Measurements from ENCODE around the gene RCSD1. TPM values are rescaled to one million over a fixed set of nuclear protein-coding genes. Genes with fewer than 3 reads are reported as not detected.
A peak's percentile ranks its signal among the peaks of the same experiment; 100 is the strongest.

Gene RCSD1
- total and polyA plus RNA-seq, 10 of the 15 experiments (the other 5 are each of a cell fraction or from before 2014, with no cell fraction given) = 11.4 to 78.3 (median 71.6) TPM

DNA sequence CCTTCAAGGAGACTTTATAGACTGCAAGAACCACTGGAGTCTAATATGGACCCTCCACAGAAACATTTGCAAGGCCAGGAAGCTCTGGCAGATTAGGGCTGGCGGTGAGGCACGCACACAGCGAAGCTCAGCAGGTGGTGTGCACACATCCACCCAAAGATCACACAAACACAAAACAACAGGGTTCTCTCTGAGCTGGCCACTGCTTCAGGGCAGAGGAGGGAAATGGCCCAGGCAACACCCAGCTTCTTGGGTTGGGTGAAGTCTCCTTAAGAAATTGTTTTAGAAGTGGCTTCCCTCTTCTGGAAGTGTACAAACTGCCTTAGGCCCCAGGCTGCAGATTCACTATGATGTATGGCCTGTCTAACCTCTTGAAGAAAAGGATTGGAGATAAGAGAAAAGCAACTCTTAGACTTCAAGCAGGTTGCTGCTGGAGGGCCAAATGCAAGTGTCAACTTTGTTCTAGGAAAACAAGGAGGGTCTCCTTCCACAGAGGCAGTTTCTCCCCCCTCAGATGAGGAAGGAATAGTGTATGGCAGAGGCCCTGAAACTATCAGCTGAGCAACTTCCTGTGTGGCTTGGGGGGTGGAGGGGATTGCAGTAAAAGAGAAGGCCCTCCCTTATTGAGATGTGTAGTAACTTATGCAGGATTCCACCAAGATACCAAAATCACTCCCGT lies 2.0 kb downstream of the RCSD1 start:
- Histone ChIP-seq H3K9ac (ENCODE audit: control insufficient read depth, insufficient read depth, low read length) (peak overlapping the region; percentile 92), H3K27ac (ENCODE audit: control insufficient read depth, insufficient read depth) (peak overlapping the region; percentile 94), H4K20me1 (ENCODE audit: control insufficient read depth, insufficient read depth) (no peaks in the 10 kb centered on the region), H3K9me3 (replicated peaks; ENCODE audit: control insufficient read depth, insufficient read depth, low read length) (no peaks in the 10 kb centered on the region), H2AFZ (ENCODE audit: control insufficient read depth, low read depth, low read length) (no peak overlapping the region), H3K4me2 (ENCODE audit: control insufficient read depth, insufficient read depth) (peak overlapping the region; percentile 80), H3K4me1 (ENCODE audit: control insufficient read depth, insufficient read depth, low read length) (peaks cover 51% of the 10 kb centered on the region), H3K4me3 (peak overlapping the region; percentile 79), H3K36me3 (ENCODE audit: control insufficient read depth in 2 of 2, insufficient read depth in 2 of 2, low read length in 1 of 2) (peaks cover 0 to 9% of the 10 kb centered on the region in 2 experiments; a peak in 1 of 4 replicates), H3K27me3 (replicated peaks in 1 of 2; ENCODE audit: control insufficient read depth in 2 of 2, insufficient read depth in 2 of 2, low read length in 1 of 2) (no peaks in the 10 kb centered on the region), H3K79me2 (ENCODE audit: control insufficient read depth, insufficient read depth, low read length) (peaks cover 85% of the 10 kb centered on the region)
- 2% methylated on average over 4 of the region's 4 CpGs for WGBS (ENCODE audit: insufficient coverage, insufficient replicate concordance, low lambda C conversion rate, missing lambda C conversion rate)
- FAIRE-seq (no peak), DNase-seq (ENCODE audit: low read depth, low spot score) (no peak), ATAC-seq (peak; percentile 16)
- intact Hi-C loops (cut with micrococcal nuclease; ENCODE audit: unreplicated experiment) (loop anchor here (1.0 to 10.0 kb wide), 3 partner anchors 32 to 77 kb away; partner anchors contain the start of gene CREG1), in situ Hi-C loops (cut with MboI) (no loop called here)
- no TSS peak for BruUV-seq (replicated peaks)
- ChIA-PET RAD21 (ENCODE audit: unreplicated experiment) (interaction anchor here (1.0 to 13.0 kb wide), 13 partner anchors 15 to 121 kb away, joined by 3 to 159 read pairs (median 6); partner anchors contain the start of gene CREG1), POLR2A (interaction anchor here (0.9 to 8.1 kb wide), 13 partner anchors 15 to 303 kb away, joined by 3 to 84 read pairs (median 5); no protein-coding TSS in a partner anchor), CTCF (interaction anchor here (0.6 to 9.4 kb wide), 9 partner anchors 15 to 83 kb away, joined by 3 to 129 read pairs (median 5); no protein-coding TSS in a partner anchor), SMC1A (ENCODE audit: uncharacterized antibody, unreplicated experiment) (interaction anchor here (0.8 to 12.4 kb wide), 17 partner anchors 10 to 124 kb away, joined by 3 to 170 read pairs (median 4); no protein-coding TSS in a partner anchor)
- no peak for TF ChIP-seq TCF12 (IDR thresholded peaks at IDR 0.05; ENCODE audit: low read depth, low read length)
- TF ChIP-seq EED (IDR thresholded peaks at IDR 0.05; ENCODE audit: low read depth) = peak; percentile 63
- TF ChIP-seq POLR2AphosphoS2 (IDR thresholded peaks at IDR 0.05; ENCODE audit: low read depth, low read length) = no peak
- peak; percentile 35; the same call in 1 of the 2 replicates for TF ChIP-seq NBN (IDR thresholded peaks at IDR 0.05)
- TF ChIP-seq ZNF687 (IDR thresholded peaks at IDR 0.05) = peak; percentile 76
- no peak for TF ChIP-seq ZBED1 (IDR thresholded peaks at IDR 0.05; ENCODE audit: borderline replicate concordance)
- no peak; the same call in 1 of the 2 replicates for TF ChIP-seq SMAD5 (IDR thresholded peaks at IDR 0.05; ENCODE audit: low read depth)
- TF ChIP-seq BMI1 (IDR thresholded peaks at IDR 0.05; ENCODE audit: borderline replicate concordance) = no peak
- TF ChIP-seq MEF2B (IDR thresholded peaks at IDR 0.05; ENCODE audit: partially characterized antibody, poor library complexity, severe bottlenecking) = no peak
- TF ChIP-seq MTA2 (IDR thresholded peaks at IDR 0.05; ENCODE audit: low read depth) = no peak
- peak; percentile 26 to 40; a peak in 2 of 4 replicates for TF ChIP-seq IKZF2 (IDR thresholded peaks at IDR 0.05)
- no peak for TF ChIP-seq ZNF207 (IDR thresholded peaks at IDR 0.05; ENCODE audit: borderline replicate concordance)
- peak; percentile 40; the same call in 1 of the 2 replicates for TF ChIP-seq POLR2AphosphoS5 (IDR thresholded peaks at IDR 0.05; ENCODE audit: low read length)
- TF ChIP-seq NFIC (IDR thresholded peaks at IDR 0.05; ENCODE audit: low read depth, low read length) = peak; percentile 9; the same call in 1 of the 2 replicates
- TF ChIP-seq RB1 (IDR thresholded peaks at IDR 0.05; ENCODE audit: borderline replicate concordance) = no peak
- TF ChIP-seq RCOR1 (conservative IDR thresholded peaks at IDR 0.05; ENCODE audit: low read depth, low read length) = no peak
- no peak for TF ChIP-seq SMAD1 (IDR thresholded peaks at IDR 0.05; ENCODE audit: low read depth, partially characterized antibody)
- no peak for TF ChIP-seq SIN3A (IDR thresholded peaks at IDR 0.05; ENCODE audit: low read depth, low read length)
- TF ChIP-seq POLR2A (IDR thresholded peaks at IDR 0.05; ENCODE audit: low read depth, low read length) = peak; percentile 56
- no peak for TF ChIP-seq E2F4 (IDR thresholded peaks at IDR 0.05; ENCODE audit: low read depth, low read length)
- no peak for TF ChIP-seq SMARCA5 (IDR thresholded peaks at IDR 0.05)
- no peak for TF ChIP-seq FOS (IDR thresholded peaks at IDR 0.05; ENCODE audit: borderline replicate concordance, extremely low read depth, insufficient read length)

All from GM12878 (cell line).